ENCODE measurements around the gene PPP1R13L.

DNA sequence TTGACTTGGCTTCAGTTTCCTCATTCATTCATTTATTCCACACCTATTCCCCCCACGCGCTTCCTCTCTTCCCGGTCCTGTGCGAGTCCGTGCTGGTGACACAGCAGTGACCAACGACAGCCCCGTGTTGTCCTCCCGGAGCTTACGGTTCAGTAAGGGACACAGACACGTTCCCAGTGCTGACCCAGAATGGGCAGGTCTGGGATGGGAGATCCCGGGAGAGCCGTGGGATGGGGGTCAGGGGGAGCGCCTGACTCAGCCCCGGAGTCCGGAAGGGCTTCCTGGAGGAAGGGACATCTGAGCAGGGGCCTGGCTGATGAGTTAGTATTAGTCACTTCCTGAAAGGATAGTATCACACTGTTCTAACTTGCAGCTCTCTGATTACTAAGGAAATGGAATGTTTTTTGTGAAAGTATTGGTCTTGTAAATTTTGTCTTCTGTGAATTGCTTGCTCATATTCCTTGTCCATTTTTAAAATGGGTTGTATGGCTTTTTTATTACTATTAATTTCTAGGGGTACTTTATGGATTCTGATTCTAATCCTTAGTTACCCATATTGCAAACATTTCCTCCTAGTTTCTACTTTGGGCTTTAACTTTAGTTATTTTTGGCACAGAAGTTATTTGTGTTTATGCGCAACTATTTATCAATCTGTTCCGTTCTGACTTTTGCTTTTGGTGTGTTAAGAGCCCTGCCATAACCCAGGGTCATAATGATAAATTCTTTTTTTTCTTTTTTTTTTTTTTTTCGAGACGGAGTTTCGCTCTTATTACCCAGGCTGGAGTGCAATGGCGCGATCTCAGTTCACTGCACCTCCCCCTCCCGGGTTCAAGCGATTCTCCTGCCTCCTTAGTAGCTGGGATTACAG lies 19.6 kb upstream of the PPP1R13L start:
- TF ChIP-seq, protein P1, sequence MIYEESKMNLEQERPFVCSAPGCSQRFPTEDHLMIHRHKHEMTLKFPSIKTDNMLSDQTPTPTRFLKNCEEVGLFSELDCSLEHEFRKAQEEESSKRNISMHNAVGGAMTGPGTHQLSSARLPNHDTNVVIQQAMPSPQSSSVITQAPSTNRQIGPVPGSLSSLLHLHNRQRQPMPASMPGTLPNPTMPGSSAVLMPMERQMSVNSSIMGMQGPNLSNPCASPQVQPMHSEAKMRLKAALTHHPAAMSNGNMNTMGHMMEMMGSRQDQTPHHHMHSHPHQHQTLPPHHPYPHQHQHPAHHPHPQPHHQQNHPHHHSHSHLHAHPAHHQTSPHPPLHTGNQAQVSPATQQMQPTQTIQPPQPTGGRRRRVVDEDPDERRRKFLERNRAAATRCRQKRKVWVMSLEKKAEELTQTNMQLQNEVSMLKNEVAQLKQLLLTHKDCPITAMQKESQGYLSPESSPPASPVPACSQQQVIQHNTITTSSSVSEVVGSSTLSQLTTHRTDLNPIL (CRISPR knock-in tag; IDR thresholded peaks at IDR 0.05; ENCODE audit: low read depth) = no peak
- TF ChIP-seq ARNTL (CRISPR knock-in tag; IDR thresholded peaks at IDR 0.05; ENCODE audit: borderline replicate concordance, low read depth) (no peak), ZNF565 (CRISPR knock-in tag; conservative IDR thresholded peaks at IDR 0.05; ENCODE audit: low read depth) (no peak), GLIS3 (CRISPR knock-in tag; IDR thresholded peaks at IDR 0.05) (no peak), ESRRG (CRISPR knock-in tag; IDR thresholded peaks at IDR 0.05) (no peak), ZFP30 (CRISPR knock-in tag; IDR thresholded peaks at IDR 0.05) (no peak), ZNF70 (CRISPR knock-in tag; IDR thresholded peaks at IDR 0.05) (0 out of 2 replicates have a peak, but pooled peaks have one; percentile 5), ZNF8 (CRISPR knock-in tag; IDR thresholded peaks at IDR 0.05) (no peak), ZFP3 (CRISPR knock-in tag; IDR thresholded peaks at IDR 0.05) (no peak), RARB (CRISPR knock-in tag; IDR thresholded peaks at IDR 0.05) (no peak)
- TF ChIP-seq, protein P2, sequence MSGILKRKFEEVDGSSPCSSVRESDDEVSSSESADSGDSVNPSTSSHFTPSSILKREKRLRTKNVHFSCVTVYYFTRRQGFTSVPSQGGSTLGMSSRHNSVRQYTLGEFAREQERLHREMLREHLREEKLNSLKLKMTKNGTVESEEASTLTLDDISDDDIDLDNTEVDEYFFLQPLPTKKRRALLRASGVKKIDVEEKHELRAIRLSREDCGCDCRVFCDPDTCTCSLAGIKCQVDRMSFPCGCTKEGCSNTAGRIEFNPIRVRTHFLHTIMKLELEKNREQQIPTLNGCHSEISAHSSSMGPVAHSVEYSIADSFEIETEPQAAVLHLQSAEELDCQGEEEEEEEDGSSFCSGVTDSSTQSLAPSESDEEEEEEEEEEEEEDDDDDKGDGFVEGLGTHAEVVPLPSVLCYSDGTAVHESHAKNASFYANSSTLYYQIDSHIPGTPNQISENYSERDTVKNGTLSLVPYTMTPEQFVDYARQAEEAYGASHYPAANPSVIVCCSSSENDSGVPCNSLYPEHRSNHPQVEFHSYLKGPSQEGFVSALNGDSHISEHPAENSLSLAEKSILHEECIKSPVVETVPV (CRISPR knock-in tag; IDR thresholded peaks at IDR 0.05) = no peak
